Ascending aorta (tissue), 2 donors: Measurements from ENCODE around the gene XPNPEP3. TPM values are rescaled to one million over a fixed set of nuclear protein-coding genes. Genes with fewer than 3 reads are reported as not detected.

ENCODE experiments used
- DNase-seq, 2 donors: peaks; one replicate each; pipeline ENCODE4 v3.0.0-alpha.2; 2019; ENCODE audit warnings: low spot score in 2 of 2
- H3K27ac ChIP-seq, 2 donors: fragments of 200-600 bp; sonication (generic); one replicate each; pipeline ENCODE4 v1.5.1; 2016 to 2017; ENCODE audit warnings: mild to moderate bottlenecking in 1 of 2
- H3K27me3 ChIP-seq: fragments of 200-600 bp; sonication (generic); one replicate; pipeline ENCODE4 v1.5.1; 2017
- H3K36me3 ChIP-seq, 2 donors: fragments of 200-600 bp; sonication (generic); one replicate each; pipeline ENCODE4 v1.5.1; 2016
- H3K4me1 ChIP-seq, 2 donors: fragments of 200-600 bp; sonication (generic); one replicate each; pipeline ENCODE4 v1.5.1; 2016 to 2017; ENCODE audit warnings: mild to moderate bottlenecking in 1 of 2
- H3K4me3 ChIP-seq, 2 donors: fragments of 200-600 bp; sonication (generic); one replicate each; pipeline ENCODE4 v1.5.1; 2016 to 2017; ENCODE audit warnings: mild to moderate bottlenecking in 1 of 2
- H3K9me3 ChIP-seq, 2 donors: fragments of 200-600 bp; sonication (generic); one replicate each; pipeline ENCODE4 v1.5.1; 2016
- intact Hi-C: fragments of 100-400 bp; cut with DNase I; formaldehyde crosslinking; loops from one replicate; pipeline ENCODE4 v1.15.1; 2023
- total RNA-seq: library from RNA; depleted of rRNA; stranded (reverse); fragments of >200 nt; gene quantifications from one replicate; pipeline ENCODE4 v1.1.0, GENCODE V29; 2016
- TF ChIP-seq, protein P1 (sequence below), 3 experiments: fragments of 200-600 bp in 2 of 3; fragments of 450-650 bp in 1 of 3; sonication (generic) in 2 of 3; IDR thresholded peaks; one replicate each; pipeline ENCODE4 v1.5.1; 2016 to 2019; ENCODE audit warnings: antibody characterized with exemption in 3 of 3, mild to moderate bottlenecking in 1 of 3, moderate library complexity in 1 of 3

XPNPEP3 gene
- total RNA-seq, 1 donor from 2014 or later, result 1.1 TPM

DNA sequence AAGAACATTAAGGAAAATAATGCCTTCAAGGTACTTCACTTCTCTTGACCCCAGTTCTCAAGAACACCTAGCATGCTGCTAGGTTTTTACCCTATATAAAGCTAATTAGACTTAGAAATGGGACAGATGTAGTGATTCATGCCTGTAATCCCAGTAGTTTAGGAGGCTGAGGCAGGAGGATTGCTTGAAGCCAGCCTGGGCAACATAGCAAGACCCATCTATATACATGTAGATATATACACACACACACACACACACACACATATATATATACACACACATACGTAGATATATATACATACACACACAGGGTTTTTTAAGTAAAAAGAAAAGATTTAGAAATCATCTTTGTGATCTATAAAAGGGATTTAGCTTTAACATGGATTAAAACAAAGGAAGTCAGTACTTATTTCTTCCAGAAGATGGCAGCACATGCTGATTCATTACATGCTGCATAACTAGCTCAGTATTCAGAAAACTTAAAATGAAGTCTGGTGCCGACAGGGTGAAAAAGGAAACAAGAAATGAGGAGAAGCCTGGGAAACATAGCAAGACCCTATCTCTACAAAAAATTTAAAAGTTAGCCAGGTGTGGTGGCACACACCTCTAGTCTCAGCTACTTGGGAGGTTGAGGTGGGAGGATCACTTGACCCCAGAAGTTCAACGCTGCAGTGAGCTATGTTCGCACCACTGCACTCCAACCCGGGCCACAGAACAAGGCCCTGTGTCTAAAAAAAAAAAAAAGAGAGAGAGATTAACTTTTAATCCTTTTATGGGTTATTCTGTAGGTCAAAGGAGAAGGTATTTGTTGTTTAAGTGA, 65.7 kb downstream of the XPNPEP3 start:
- DNase-seq, result no peak

DNA sequence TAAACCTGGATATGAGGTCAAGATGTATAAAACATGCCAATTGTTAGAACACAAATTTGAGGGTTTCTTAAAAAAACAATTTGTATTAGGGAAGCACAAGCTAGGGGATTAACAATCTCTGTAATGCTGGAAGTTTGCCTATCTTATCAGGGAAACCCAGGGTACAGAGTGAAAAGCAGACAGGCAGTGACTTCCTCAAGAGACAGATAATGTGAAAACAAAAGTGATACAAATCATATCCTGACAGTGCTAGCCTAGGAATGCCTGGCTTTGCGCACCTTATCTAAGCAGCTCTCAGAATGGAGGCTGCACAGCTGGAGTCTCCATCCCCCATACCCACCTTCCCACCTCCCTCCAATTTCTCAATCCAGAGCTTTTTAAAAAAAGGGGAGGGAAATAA, 71.7 kb downstream of the XPNPEP3 start:
- H3K36me3 ChIP-seq, result peaks cover 28 to 58% of the 10 kb centered on the region in 2 donors
- no peak for DNase-seq
- no peaks in the 10 kb centered on the region for H3K9me3 ChIP-seq
- TF ChIP-seq, protein P1, sequence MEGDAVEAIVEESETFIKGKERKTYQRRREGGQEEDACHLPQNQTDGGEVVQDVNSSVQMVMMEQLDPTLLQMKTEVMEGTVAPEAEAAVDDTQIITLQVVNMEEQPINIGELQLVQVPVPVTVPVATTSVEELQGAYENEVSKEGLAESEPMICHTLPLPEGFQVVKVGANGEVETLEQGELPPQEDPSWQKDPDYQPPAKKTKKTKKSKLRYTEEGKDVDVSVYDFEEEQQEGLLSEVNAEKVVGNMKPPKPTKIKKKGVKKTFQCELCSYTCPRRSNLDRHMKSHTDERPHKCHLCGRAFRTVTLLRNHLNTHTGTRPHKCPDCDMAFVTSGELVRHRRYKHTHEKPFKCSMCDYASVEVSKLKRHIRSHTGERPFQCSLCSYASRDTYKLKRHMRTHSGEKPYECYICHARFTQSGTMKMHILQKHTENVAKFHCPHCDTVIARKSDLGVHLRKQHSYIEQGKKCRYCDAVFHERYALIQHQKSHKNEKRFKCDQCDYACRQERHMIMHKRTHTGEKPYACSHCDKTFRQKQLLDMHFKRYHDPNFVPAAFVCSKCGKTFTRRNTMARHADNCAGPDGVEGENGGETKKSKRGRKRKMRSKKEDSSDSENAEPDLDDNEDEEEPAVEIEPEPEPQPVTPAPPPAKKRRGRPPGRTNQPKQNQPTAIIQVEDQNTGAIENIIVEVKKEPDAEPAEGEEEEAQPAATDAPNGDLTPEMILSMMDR (IDR thresholded peaks at IDR 0.05), result no peak
- H3K27ac ChIP-seq, result no peak overlapping the region
- H3K27me3 ChIP-seq, result no peaks in the 10 kb centered on the region
- intact Hi-C loops, result loop anchor here (10.0 kb wide), 1 partner anchor 596 kb away; no protein-coding TSS in a partner anchor
- H3K4me1 ChIP-seq, result no peaks in the 10 kb centered on the region
- H3K4me3 ChIP-seq, result no peak overlapping the region

More for the DNA sequence above, 65.7 kb downstream of the XPNPEP3 start:
- no peaks in the 10 kb centered on the region for H3K9me3 ChIP-seq
- no peaks in the 10 kb centered on the region for H3K27me3 ChIP-seq
- H3K27ac ChIP-seq, result no peak overlapping the region
- H3K4me3 ChIP-seq, result no peak overlapping the region
- intact Hi-C loops, result loop anchor here (2.0 to 10.0 kb wide), 2 partner anchors 28 to 602 kb away; partner anchors contain the start of gene RBX1
- H3K36me3 ChIP-seq, result peaks cover 29 to 35% of the 10 kb centered on the region in 2 donors
- TF ChIP-seq, protein P1 (IDR thresholded peaks at IDR 0.05), result peak; percentile 62 to 78 (median 74)
- H3K4me1 ChIP-seq, result peaks cover 0 to 5% of the 10 kb centered on the region in 2 donors

- no peak for DNase-seq
- Histone ChIP-seq H3K9me3 (no peaks in the 10 kb centered on the region), H3K36me3 (peaks cover 0 to 25% of the 10 kb centered on the region in 2 donors), H3K27me3 (no peaks in the 10 kb centered on the region), H3K4me3 (no peak overlapping the region), H3K4me1 (no peaks in the 10 kb centered on the region), H3K27ac (no peak overlapping the region)
- intact Hi-C loops, result no loop called here
- TF ChIP-seq, protein P1 (IDR thresholded peaks at IDR 0.05), result no peak
Observed at GRCh38 chr22:40932396-40932795, 75.4 kb downstream of the XPNPEP3 start.

GRCh38 chr22:40939202-40939601, 82.3 kb downstream of the XPNPEP3 start:
- H3K27me3 ChIP-seq, result no peaks in the 10 kb centered on the region
- H3K36me3 ChIP-seq, result no peaks in the 10 kb centered on the region
- no peak for DNase-seq
- H3K27ac ChIP-seq, result no peak overlapping the region
- no peak overlapping the region for H3K4me3 ChIP-seq
- TF ChIP-seq, protein P1 (IDR thresholded peaks at IDR 0.05), result no peak
- intact Hi-C loops, result no loop called here
- no peaks in the 10 kb centered on the region for H3K4me1 ChIP-seq
- H3K9me3 ChIP-seq, result no peaks in the 10 kb centered on the region

GRCh38 chr22:40950962-40951794, 94.2 kb downstream of the XPNPEP3 start, which contains the start of gene RBX1:
Gene RBX1 (plus strand): TSS chr22:40951378. CDS start chr22:40951399, 21 bp downstream.
- Histone ChIP-seq H3K4me1 (peaks cover 3 to 18% of the 10 kb centered on the region in 2 donors), H3K4me3 (peak within 1 kb of the TSS; percentile 78 to 83), H3K36me3 (peaks cover 5 to 22% of the 10 kb centered on the region in 2 donors)

More at GRCh38 chr22:40950962-40951794, 94.2 kb downstream of the XPNPEP3 start, which contains the start of gene RBX1:
- Histone ChIP-seq H3K27ac (peak within 1 kb of the TSS; percentile 95), H3K9me3 (no peaks in the 10 kb centered on the region), H3K27me3 (no peaks in the 10 kb centered on the region)
- DNase-seq, result peak; percentile 92 to 99
- TF ChIP-seq, protein P1 (IDR thresholded peaks at IDR 0.05), result no peak
- intact Hi-C loops, result loop anchor here (1.0 to 5.0 kb wide), 9 partner anchors 28 to 516 kb away; partner anchors contain the start of genes ACO2, L3MBTL2, PHF5A and RANGAP1
